GM21423 (cell line): ENCODE results near the gene AHDC1.

ENCODE experiments used
- ATAC-seq: cut with Tn5 transposase; IDR thresholded peaks from one replicate; pipeline ENCODE4 v1.9.1; 2021; ENCODE audit warnings: mild to moderate bottlenecking, moderate library complexity; ENCODE audit not compliant: unreplicated experiment

AHDC1 gene

GRCh38 chr1:27499142-27499541 is 104.8 kb downstream of the AHDC1 start:
- no peak for ATAC-seq

GRCh38 chr1:27496604-27497155 is 107.3 kb downstream of the AHDC1 start:
- ATAC-seq, result no peak

- no peak for ATAC-seq
Measured at GRCh38 chr1:27492796-27493195, 111.1 kb downstream of the AHDC1 start.

GRCh38 chr1:27491748-27492700 is 111.9 kb downstream of the AHDC1 start:
- no peak for ATAC-seq

GRCh38 chr1:27489973-27490741 is 113.8 kb downstream of the AHDC1 start, which contains the start of gene WASF2:
TSS of gene WASF2 (minus strand) at chr1:27490167. CDS start at chr1:27428890, 61,277 bp downstream.
- peak; percentile 87 for ATAC-seq

- peak; percentile 27 for ATAC-seq
Measured at GRCh38 chr1:27489501-27489972, 114.4 kb downstream of the AHDC1 start.

- no peak for ATAC-seq
Measured at GRCh38 chr1:27487966-27488884, 115.7 kb downstream of the AHDC1 start.

GRCh38 chr1:27485363-27485762 is 118.6 kb downstream of the AHDC1 start:
- no peak for ATAC-seq
